Body of pancreas (tissue), 4 donors: ENCODE results near the gene ZBTB24.

Source experiments
- POLR2A ChIP-seq, 3 donors: fragments of 450-650 bp; IDR thresholded peaks; one replicate each; pipeline ENCODE4 v1.6.1; 2016; ENCODE audit warnings: antibody characterized with exemption in 3 of 3, mild to moderate bottlenecking in 2 of 3
- TF ChIP-seq, protein P1 (sequence below), 7 experiments: fragments of 450-650 bp in 4 of 7; fragments of 200-600 bp in 3 of 7; sonication (generic) in 3 of 7; IDR thresholded peaks; one replicate each; pipeline ENCODE4 v1.5.1; 2016 to 2019; ENCODE audit warnings: antibody characterized with exemption in 7 of 7

GRCh38 chr6:109467696-109468095, 15.3 kb downstream of the ZBTB24 start:
- TF ChIP-seq, protein P1, sequence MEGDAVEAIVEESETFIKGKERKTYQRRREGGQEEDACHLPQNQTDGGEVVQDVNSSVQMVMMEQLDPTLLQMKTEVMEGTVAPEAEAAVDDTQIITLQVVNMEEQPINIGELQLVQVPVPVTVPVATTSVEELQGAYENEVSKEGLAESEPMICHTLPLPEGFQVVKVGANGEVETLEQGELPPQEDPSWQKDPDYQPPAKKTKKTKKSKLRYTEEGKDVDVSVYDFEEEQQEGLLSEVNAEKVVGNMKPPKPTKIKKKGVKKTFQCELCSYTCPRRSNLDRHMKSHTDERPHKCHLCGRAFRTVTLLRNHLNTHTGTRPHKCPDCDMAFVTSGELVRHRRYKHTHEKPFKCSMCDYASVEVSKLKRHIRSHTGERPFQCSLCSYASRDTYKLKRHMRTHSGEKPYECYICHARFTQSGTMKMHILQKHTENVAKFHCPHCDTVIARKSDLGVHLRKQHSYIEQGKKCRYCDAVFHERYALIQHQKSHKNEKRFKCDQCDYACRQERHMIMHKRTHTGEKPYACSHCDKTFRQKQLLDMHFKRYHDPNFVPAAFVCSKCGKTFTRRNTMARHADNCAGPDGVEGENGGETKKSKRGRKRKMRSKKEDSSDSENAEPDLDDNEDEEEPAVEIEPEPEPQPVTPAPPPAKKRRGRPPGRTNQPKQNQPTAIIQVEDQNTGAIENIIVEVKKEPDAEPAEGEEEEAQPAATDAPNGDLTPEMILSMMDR (IDR thresholded peaks at IDR 0.05): no peak
- no peak for TF ChIP-seq POLR2A (IDR thresholded peaks at IDR 0.05)
